ENCODE results near the gene CUX1.

DNA sequence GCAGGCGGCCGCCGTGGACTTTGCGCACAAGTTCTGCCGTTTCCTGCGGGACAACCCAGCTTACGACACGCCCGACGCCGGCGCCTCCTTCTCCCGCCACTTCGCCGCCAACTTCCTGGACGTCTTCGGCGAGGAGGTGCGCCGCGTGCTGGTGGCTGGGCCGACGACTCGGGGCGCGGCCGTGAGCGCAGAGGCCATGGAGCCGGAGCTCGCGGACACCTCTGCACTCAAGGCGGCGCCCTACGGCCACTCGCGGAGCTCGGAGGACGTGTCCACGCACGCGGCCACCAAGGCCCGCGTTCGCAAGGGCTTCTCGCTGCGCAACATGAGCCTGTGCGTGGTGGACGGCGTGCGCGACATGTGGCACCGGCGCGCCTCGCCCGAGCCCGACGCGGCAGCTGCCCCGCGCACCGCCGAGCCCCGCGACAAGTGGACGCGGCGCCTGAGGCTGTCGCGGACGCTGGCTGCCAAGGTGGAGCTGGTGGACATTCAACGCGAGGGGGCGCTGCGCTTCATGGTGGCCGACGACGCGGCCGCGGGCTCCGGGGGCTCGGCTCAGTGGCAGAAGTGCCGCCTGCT is 483.3 kb downstream of the CUX1 start:
- TF ChIP-seq, protein P1, sequence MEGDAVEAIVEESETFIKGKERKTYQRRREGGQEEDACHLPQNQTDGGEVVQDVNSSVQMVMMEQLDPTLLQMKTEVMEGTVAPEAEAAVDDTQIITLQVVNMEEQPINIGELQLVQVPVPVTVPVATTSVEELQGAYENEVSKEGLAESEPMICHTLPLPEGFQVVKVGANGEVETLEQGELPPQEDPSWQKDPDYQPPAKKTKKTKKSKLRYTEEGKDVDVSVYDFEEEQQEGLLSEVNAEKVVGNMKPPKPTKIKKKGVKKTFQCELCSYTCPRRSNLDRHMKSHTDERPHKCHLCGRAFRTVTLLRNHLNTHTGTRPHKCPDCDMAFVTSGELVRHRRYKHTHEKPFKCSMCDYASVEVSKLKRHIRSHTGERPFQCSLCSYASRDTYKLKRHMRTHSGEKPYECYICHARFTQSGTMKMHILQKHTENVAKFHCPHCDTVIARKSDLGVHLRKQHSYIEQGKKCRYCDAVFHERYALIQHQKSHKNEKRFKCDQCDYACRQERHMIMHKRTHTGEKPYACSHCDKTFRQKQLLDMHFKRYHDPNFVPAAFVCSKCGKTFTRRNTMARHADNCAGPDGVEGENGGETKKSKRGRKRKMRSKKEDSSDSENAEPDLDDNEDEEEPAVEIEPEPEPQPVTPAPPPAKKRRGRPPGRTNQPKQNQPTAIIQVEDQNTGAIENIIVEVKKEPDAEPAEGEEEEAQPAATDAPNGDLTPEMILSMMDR (IDR thresholded peaks at IDR 0.05): peak in 1 of 7 experiments; percentile 4
- no peak for TF ChIP-seq POLR2A (IDR thresholded peaks at IDR 0.05)

Data from body of pancreas (tissue), 4 donors.